Transverse colon (tissue), 4 donors: Measurements from ENCODE around the gene OAF. TPM values are rescaled to one million over a fixed set of nuclear protein-coding genes. Genes with fewer than 3 reads are reported as not detected.
A peak's percentile ranks its signal among the peaks of the same experiment; 100 is the strongest.

Experiments used
- DNase-seq: peaks from one replicate; pipeline ENCODE4 v3.0.0-alpha.2; 2019
- H3K27ac ChIP-seq, 4 donors: fragments of 200-600 bp; sonication (generic); 2 replicates each; pipeline ENCODE4 v1.5.1; 2016 to 2018; ENCODE audit warnings: inconsistent platforms in 4 of 4
- H3K27me3 ChIP-seq: fragments of 200-600 bp; sonication (generic); 2 replicates; pipeline ENCODE4 v1.5.1; 2017; ENCODE audit warnings: inconsistent platforms
- H3K36me3 ChIP-seq, 4 donors: fragments of 200-600 bp; sonication (generic); 2 replicates each; pipeline ENCODE4 v1.5.1; 2017 to 2019; ENCODE audit warnings: inconsistent platforms in 4 of 4
- H3K4me1 ChIP-seq, 4 donors: fragments of 200-600 bp; sonication (generic); 2 replicates each; pipeline ENCODE4 v1.5.1; 2017 to 2020; ENCODE audit warnings: inconsistent platforms in 4 of 4
- H3K4me3 ChIP-seq, 4 donors: fragments of 200-600 bp; sonication (generic); 1 replicate in 1 of 4; 2 replicates in 3 of 4; pipeline versions ENCODE4 v1.5.1 to v1.6.1; 2017 to 2019; ENCODE audit warnings: inconsistent platforms in 4 of 4
- H3K9me3 ChIP-seq, 2 donors: fragments of 200-600 bp; sonication (generic); 2 replicates each; pipeline ENCODE4 v1.5.1; 2017 to 2019; ENCODE audit warnings: inconsistent platforms in 2 of 2
- CTCF ChIP-seq, 5 experiments: fragments of 200-600 bp in 3 of 5; fragments of 450-650 bp in 2 of 5; sonication (generic) in 3 of 5; IDR thresholded peaks; 1 replicate in 2 of 5; 2 replicates in 3 of 5; pipeline ENCODE4 v1.5.1; 2016 to 2017; ENCODE audit warnings: antibody characterized with exemption in 5 of 5, inconsistent platforms in 3 of 5, mild to moderate bottlenecking in 2 of 5, moderate library complexity in 1 of 5
- EP300 ChIP-seq: sonication (generic); formaldehyde crosslinking; IDR thresholded peaks from one replicate; pipeline ENCODE4 v1.6.1; 2017; ENCODE audit warnings: antibody characterized with exemption, low read depth
- POLR2A ChIP-seq: fragments of 450-650 bp; IDR thresholded peaks from one replicate; pipeline ENCODE4 v1.6.1; 2016; ENCODE audit warnings: antibody characterized with exemption, mild to moderate bottlenecking, moderate library complexity
- POLR2AphosphoS5 ChIP-seq, 3 donors: sonication (generic); formaldehyde crosslinking; IDR thresholded peaks; one replicate each; pipeline ENCODE4 v1.6.1; 2016; ENCODE audit warnings: antibody characterized with exemption in 3 of 3
- WGBS, 2 donors: methylation state at CpG; one replicate each; pipeline ENCODE4 v1.1.5; 2018; ENCODE audit warnings: low coverage in 1 of 2; 5-methylcytosine and 5-hydroxymethylcytosine counted together
- in situ Hi-C, 4 donors: fragments of 200-750 bp; cut with MboI; loops; one replicate each; pipeline versions ENCODE4 v1.15.0 to v1.15.1; 2017; ENCODE audit warnings: low sequenced_read_pairs in 3 of 4, low pct_ligation_motif_present in 1 of 4, low pct_unique_long_range_greater_than_20kb in 1 of 4
- intact Hi-C: fragments of 100-400 bp; cut with DNase I; formaldehyde crosslinking; loops from one replicate; pipeline ENCODE4 v1.15.1; 2023; ENCODE audit warnings: low total_unique reads
- total RNA-seq, 4 donors: library from RNA; depleted of rRNA; stranded (reverse); fragments of >200 nt; gene quantifications; one replicate each; pipeline ENCODE4 v1.1.0, GENCODE V29; 2016

The OAF gene
- total RNA-seq, 4 donors from 2014 or later = 78.8 to 553 (median 287) TPM

- peak overlapping the region in 3 of 4 donors; percentile 79 to 83 (median 83) for H3K27ac ChIP-seq
- H3K27me3 ChIP-seq = no peaks in the 10 kb centered on the region
- peaks cover 35 to 49% (median 42%) of the 10 kb centered on the region in 4 donors for H3K4me1 ChIP-seq
- no peaks in the 10 kb centered on the region for H3K36me3 ChIP-seq
- H3K9me3 ChIP-seq = no peaks in the 10 kb centered on the region
- H3K4me3 ChIP-seq = no peak overlapping the region
- in situ Hi-C loops = no loop called here
- no peak for DNase-seq
- 75% methylated on average over 5 of the region's 5 CpGs; no CpG with 5 or more reads in 1 of the 2 donors for WGBS, 2 donors
- intact Hi-C loops = no loop called here
- TF ChIP-seq EP300 (no peak), CTCF (IDR thresholded peaks at IDR 0.05) (no peak), POLR2AphosphoS5 (IDR thresholded peaks at IDR 0.05) (no peak), POLR2A (no peak)
Measured at GRCh38 chr11:120198403-120198786, 12.4 kb upstream of the OAF start.

GRCh38 chr11:120198787-120199469, 11.9 kb upstream of the OAF start:
- Histone ChIP-seq H3K4me3 (no peak overlapping the region), H3K4me1 (peaks cover 35 to 49% (median 42%) of the 10 kb centered on the region in 4 donors), H3K9me3 (no peaks in the 10 kb centered on the region), H3K27ac (peak overlapping the region in 3 of 4 donors; percentile 79 to 83 (median 83)), H3K27me3 (no peaks in the 10 kb centered on the region), H3K36me3 (no peaks in the 10 kb centered on the region)
- 81% methylated on average over 9 of the region's 9 CpGs; no CpG with 5 or more reads in 1 of the 2 donors for WGBS, 2 donors
- peak; percentile 70 for DNase-seq
- in situ Hi-C loops (no loop called here), intact Hi-C loops (no loop called here)
- TF ChIP-seq CTCF (IDR thresholded peaks at IDR 0.05) (no peak), POLR2AphosphoS5 (IDR thresholded peaks at IDR 0.05) (peak in 1 of 3 donors; percentile 54), POLR2A (peak; percentile 29)

GRCh38 chr11:120199613-120200012, 11.2 kb upstream of the OAF start:
- Histone ChIP-seq H3K4me1 (peaks cover 35 to 49% (median 42%) of the 10 kb centered on the region in 4 donors), H3K27ac (peak overlapping the region in 3 of 4 donors; percentile 14 to 83 (median 83)), H3K36me3 (no peaks in the 10 kb centered on the region), H3K9me3 (no peaks in the 10 kb centered on the region), H3K4me3 (no peak overlapping the region), H3K27me3 (no peaks in the 10 kb centered on the region)
- intact Hi-C loops (no loop called here), in situ Hi-C loops (no loop called here)
- WGBS, 2 donors = 95% methylated on average over 9 of the region's 9 CpGs; no CpG with 5 or more reads in 1 of the 2 donors
- no peak for TF ChIP-seq POLR2A
- no peak for TF ChIP-seq CTCF (IDR thresholded peaks at IDR 0.05)
- DNase-seq = no peak

GRCh38 chr11:120200677-120201076, 10.2 kb upstream of the OAF start:
- H3K27ac ChIP-seq = no peak overlapping the region
- intact Hi-C loops (no loop called here), in situ Hi-C loops (no loop called here)
- peaks cover 32 to 41% (median 37%) of the 10 kb centered on the region in 4 donors for H3K4me1 ChIP-seq
- no peak overlapping the region for H3K4me3 ChIP-seq
- no peaks in the 10 kb centered on the region for H3K36me3 ChIP-seq
- H3K27me3 ChIP-seq = no peaks in the 10 kb centered on the region
- H3K9me3 ChIP-seq = no peaks in the 10 kb centered on the region
- no peak for TF ChIP-seq CTCF (IDR thresholded peaks at IDR 0.05)
- no peak for TF ChIP-seq POLR2A
- TF ChIP-seq EP300 = no peak
- TF ChIP-seq POLR2AphosphoS5 (IDR thresholded peaks at IDR 0.05) = no peak
- no peak for DNase-seq
- WGBS, 2 donors = 74% methylated on average over 1 of the region's 1 CpG; no CpG with 5 or more reads in 1 of the 2 donors
